ENCODE results near the gene ENO4. TPM values are rescaled to one million over a fixed set of nuclear protein-coding genes. Genes with fewer than 3 reads are reported as not detected.

Gene ENO4
- polyA plus RNA-seq, 3 donors, result not detected

DNA sequence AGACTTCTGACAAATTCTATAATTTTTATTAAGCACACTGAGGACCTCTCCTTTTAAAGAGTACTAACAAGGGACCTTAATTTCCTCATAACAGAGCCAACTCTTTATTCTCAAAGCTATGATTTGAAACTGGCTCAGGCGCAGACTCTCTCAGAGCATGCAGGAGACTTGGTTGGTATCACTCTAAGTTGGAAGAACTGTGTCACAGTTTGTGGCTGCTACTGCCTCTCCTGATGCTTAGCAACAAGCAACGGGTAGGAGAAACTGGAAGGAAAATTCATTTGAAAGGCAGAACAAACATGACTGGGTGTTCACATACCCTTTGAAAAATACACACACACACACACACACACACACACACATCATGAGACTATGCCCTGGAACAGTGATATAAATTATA lies 33.3 kb downstream of the ENO4 start:
- intact Hi-C loops (cut with micrococcal nuclease), result no loop called here

DNA sequence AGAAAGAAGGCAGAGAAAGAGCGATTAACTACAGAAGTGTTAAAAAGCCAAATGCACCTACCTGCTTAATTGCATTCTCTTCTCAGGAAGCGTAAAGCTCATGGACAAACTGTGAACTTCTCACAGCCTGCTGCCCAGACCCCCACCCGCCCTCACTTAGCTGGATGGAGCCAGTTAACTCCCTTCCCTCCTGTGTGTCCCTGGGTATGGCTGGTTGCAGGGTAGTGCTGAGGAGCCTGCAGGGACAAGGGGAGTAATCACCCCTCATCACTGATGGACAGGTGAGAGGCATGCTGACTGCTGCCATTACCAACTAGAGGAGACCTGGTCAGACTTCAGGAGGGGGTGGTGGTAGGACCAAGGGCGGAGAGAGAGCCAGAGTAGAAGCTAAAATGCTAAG lies 37.5 kb downstream of the ENO4 start:
- peaks cover 0 to 3% (median 2%) of the 10 kb centered on the region in 3 donors for H3K27me3 Mint-ChIP-seq (ENCODE audit: low read depth in 3 of 3)
- H3K79me2 ChIP-seq (ENCODE audit: insufficient read depth, low read length), result no peaks in the 10 kb centered on the region
- H3K36me3 Mint-ChIP-seq, result peaks cover 69 to 73% of the 10 kb centered on the region in 2 donors
- H3K9ac ChIP-seq (ENCODE audit: insufficient read depth, low read length, poor library complexity, severe bottlenecking), result no peak overlapping the region
- H3K4me3 Mint-ChIP-seq, result no peak overlapping the region
- H3K27ac Mint-ChIP-seq, result peak overlapping the region in 1 of 7 donors; percentile 44
- H3K4me1 Mint-ChIP-seq, result peaks cover 4% of the 10 kb centered on the region
- H4K20me1 ChIP-seq (ENCODE audit: insufficient read depth, low read length), result no peaks in the 10 kb centered on the region
- no peak overlapping the region for H3K4me3 ChIP-seq (replicated peaks in 1 of 3; ENCODE audit: low read depth in 2 of 3, low read length in 3 of 3)
- WGBS (ENCODE audit: insufficient coverage), result 100% methylated on average over 1 of the region's 4 CpGs
- peaks cover 41 to 80% of the 10 kb centered on the region in 2 donors for H3K36me3 ChIP-seq (replicated peaks in 1 of 2; ENCODE audit: control insufficient read depth in 1 of 2, insufficient read depth in 2 of 2, low read length in 2 of 2)
- H3K27ac ChIP-seq (ENCODE audit: low read depth in 1 of 2, low read length in 2 of 2), result no peak overlapping the region
- no peaks in the 10 kb centered on the region for H3K4me1 ChIP-seq (ENCODE audit: control insufficient read depth in 1 of 2, insufficient read depth in 2 of 2, low read length in 2 of 2)
- H3K4me2 ChIP-seq (replicated peaks; ENCODE audit: extremely low read depth, low read length, poor library complexity, severe bottlenecking), result no peak overlapping the region
- intact Hi-C loops (cut with micrococcal nuclease), result no loop called here
- no peaks in the 10 kb centered on the region for H3K27me3 ChIP-seq (ENCODE audit: control insufficient read depth in 2 of 2, insufficient read depth in 2 of 2, low read length in 2 of 2)
- H3K9me3 Mint-ChIP-seq, result peaks cover 0 to 1% (median 0%) of the 10 kb centered on the region in 7 donors
- TF ChIP-seq, protein P1, sequence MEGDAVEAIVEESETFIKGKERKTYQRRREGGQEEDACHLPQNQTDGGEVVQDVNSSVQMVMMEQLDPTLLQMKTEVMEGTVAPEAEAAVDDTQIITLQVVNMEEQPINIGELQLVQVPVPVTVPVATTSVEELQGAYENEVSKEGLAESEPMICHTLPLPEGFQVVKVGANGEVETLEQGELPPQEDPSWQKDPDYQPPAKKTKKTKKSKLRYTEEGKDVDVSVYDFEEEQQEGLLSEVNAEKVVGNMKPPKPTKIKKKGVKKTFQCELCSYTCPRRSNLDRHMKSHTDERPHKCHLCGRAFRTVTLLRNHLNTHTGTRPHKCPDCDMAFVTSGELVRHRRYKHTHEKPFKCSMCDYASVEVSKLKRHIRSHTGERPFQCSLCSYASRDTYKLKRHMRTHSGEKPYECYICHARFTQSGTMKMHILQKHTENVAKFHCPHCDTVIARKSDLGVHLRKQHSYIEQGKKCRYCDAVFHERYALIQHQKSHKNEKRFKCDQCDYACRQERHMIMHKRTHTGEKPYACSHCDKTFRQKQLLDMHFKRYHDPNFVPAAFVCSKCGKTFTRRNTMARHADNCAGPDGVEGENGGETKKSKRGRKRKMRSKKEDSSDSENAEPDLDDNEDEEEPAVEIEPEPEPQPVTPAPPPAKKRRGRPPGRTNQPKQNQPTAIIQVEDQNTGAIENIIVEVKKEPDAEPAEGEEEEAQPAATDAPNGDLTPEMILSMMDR (IDR thresholded peaks at IDR 0.05), result no peak
- no peak for DNase-seq
- no peaks in the 10 kb centered on the region for H3K9me3 ChIP-seq (replicated peaks in 1 of 2; ENCODE audit: control insufficient read depth in 1 of 2, insufficient read depth in 1 of 2, low read length in 2 of 2)
- no peak overlapping the region for H2AFZ ChIP-seq (ENCODE audit: insufficient read depth, low read depth, low read length, poor library complexity, severe bottlenecking)

More for the DNA sequence above, 33.3 kb downstream of the ENO4 start:
- 100% methylated on average over 1 of the region's 2 CpGs for WGBS (ENCODE audit: insufficient coverage)
- H3K27me3 Mint-ChIP-seq (ENCODE audit: low read depth in 3 of 3), result peaks cover 0 to 7% (median 5%) of the 10 kb centered on the region in 3 donors
- Histone ChIP-seq H2AFZ (ENCODE audit: insufficient read depth, low read depth, low read length, poor library complexity, severe bottlenecking) (no peak overlapping the region), H3K9me3 (replicated peaks in 1 of 2; ENCODE audit: control insufficient read depth in 1 of 2, insufficient read depth in 1 of 2, low read length in 2 of 2) (no peaks in the 10 kb centered on the region), H3K27me3 (ENCODE audit: control insufficient read depth in 2 of 2, insufficient read depth in 2 of 2, low read length in 2 of 2) (peaks cover 0 to 3% of the 10 kb centered on the region in 2 donors), H3K4me3 (replicated peaks in 1 of 3; ENCODE audit: low read depth in 2 of 3, low read length in 3 of 3) (no peak overlapping the region), H3K79me2 (ENCODE audit: insufficient read depth, low read length) (no peaks in the 10 kb centered on the region), H3K27ac (ENCODE audit: low read depth in 1 of 2, low read length in 2 of 2) (no peak overlapping the region), H3K9ac (ENCODE audit: insufficient read depth, low read length, poor library complexity, severe bottlenecking) (no peak overlapping the region), H3K36me3 (replicated peaks in 1 of 2; ENCODE audit: control insufficient read depth in 1 of 2, insufficient read depth in 2 of 2, low read length in 2 of 2) (peaks cover 23 to 66% of the 10 kb centered on the region in 2 donors), H3K4me1 (ENCODE audit: control insufficient read depth in 1 of 2, insufficient read depth in 2 of 2, low read length in 2 of 2) (no peaks in the 10 kb centered on the region), H3K4me2 (replicated peaks; ENCODE audit: extremely low read depth, low read length, poor library complexity, severe bottlenecking) (no peak overlapping the region), H4K20me1 (ENCODE audit: insufficient read depth, low read length) (no peaks in the 10 kb centered on the region)
- H3K4me1 Mint-ChIP-seq, result no peaks in the 10 kb centered on the region
- H3K9me3 Mint-ChIP-seq, result no peaks in the 10 kb centered on the region
- peaks cover 45 to 48% of the 10 kb centered on the region in 2 donors for H3K36me3 Mint-ChIP-seq
- no peak overlapping the region for H3K4me3 Mint-ChIP-seq
- no peak overlapping the region for H3K27ac Mint-ChIP-seq
- DNase-seq, result no peak
- TF ChIP-seq, protein P1 (IDR thresholded peaks at IDR 0.05), result no peak
